Activated gamma-delta T cell treated with anti-CD3 and anti-CD28 coated beads, Interleukin-2, amount 50 U/mL, for 16 hours (primary cell): ENCODE data around the gene PISD.

Experiments
- DNase-seq: peaks from one replicate; pipeline ENCODE4 v3.0.0-alpha.2; 2020; ENCODE audit warnings: low read depth

Gene PISD

DNA sequence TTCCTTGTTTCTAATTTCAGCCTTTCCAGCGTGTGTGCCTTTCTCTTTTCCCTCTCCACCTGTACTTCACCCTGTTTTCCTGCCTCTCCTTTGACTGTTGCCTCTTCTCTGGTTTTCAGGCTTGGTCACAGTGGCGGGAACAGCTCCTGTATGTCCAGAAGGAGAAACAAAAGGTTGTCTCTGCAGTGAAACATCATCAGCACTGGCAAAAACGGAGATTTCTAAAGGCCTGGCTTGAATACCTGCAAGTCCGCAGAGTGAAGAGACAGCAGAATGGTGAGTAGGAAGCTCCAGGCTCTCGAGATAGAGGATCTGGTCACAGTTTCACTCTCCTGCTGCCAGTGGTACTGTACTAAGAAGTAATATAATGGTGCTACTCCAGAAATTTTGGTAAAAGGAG, 89.1 kb downstream of the PISD start:
- DNase-seq, result no peak

DNA sequence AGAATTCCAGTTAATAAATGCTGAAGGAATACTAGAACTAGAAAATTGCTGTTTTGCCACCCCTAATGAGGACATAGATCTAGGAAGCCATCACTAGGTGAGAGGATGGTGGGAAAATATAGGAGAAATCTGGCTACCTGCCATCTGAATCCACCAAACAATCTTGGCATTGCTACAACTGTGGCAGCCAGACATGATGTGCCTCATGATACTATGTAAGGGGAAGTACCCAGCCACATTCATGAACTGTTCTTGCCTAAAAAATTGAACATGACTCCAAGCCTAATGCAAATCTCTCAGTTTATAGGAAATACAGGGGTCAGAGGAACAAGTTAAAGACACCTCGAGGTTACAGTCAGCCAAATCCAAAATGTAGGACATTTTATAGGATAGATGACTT, 92.9 kb downstream of the PISD start:
- DNase-seq, result no peak
